ENCODE results near the gene UNK. TPM values are rescaled to one million over a fixed set of nuclear protein-coding genes. Genes with fewer than 3 reads are reported as not detected.
A peak's percentile ranks its signal among the peaks of the same experiment; 100 is the strongest.

UNK gene
- total and polyA plus RNA-seq, 2 donors (not counting 3 experiments of a cell fraction or from before 2014, with no cell fraction given): 18.0 to 23.2 TPM

DNA sequence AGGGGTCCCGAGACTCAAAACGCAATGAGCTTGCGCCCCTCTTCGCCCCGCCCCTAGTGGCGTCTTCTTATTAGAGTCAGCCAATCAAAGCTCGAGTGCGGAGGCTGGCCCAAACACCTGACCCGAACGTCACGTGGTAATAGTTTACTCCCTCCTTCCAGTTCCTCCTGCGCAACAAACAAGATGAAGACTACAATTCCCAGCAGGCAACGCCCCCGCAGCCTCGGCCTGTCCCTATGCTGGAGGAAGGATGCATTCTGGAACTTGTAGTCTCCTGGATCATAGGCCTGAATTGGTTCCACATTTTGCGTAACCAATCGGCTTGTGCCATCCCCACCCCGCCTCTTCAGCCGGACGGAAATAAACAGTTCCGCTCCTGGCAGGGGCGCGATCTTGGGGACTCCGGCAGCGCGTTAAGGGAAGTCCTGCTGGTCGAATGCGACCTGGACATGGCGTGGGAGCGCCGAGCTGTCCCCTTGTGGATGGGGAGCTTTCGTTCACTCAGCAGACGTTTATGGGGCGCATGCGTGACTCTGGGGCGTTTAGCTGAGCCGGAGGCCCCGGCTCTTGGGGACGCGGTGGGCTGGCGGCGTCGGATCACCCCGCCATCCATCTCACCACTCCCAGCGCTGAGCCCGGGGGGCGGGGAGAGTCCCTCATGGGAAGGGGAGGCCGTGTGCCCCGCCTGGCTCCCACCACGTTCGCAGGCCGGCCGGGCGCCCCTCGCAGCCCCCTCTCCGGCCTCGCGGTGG lies 70.9 kb downstream of the UNK start, which contains the start of gene WBP2:
TSS of gene WBP2 (minus strand) at position 26 of the 752 bp plus-strand sequence. CDS start 38 bp downstream, outside the sequence.
- H3K4me3 ChIP-seq (replicated peaks in 1 of 3; ENCODE audit: insufficient read depth in 1 of 3, low read depth in 1 of 3, low read length in 3 of 3): peak within 1 kb of the TSS; percentile 19 to 76 (median 75)
- BruUV-seq (replicated peaks): TSS peak; percentile 71
- peak within 1 kb of the TSS; percentile 13 for H2AFZ ChIP-seq (ENCODE audit: low read depth, low read length)
- H3K9me3 ChIP-seq (replicated peaks; ENCODE audit: control insufficient read depth, insufficient read depth, low read length): no peaks in the 10 kb centered on the region
- intact Hi-C loops (cut with micrococcal nuclease) (loop anchor here (1.0 to 2.0 kb wide), 6 partner anchors 10 to 71 kb away; partner anchors contain the start of genes TRIM65 and UNK), dilution Hi-C loops (cut with MboI; ENCODE audit: extremely low pct_ligation_motif_present, low sequenced_read_pairs) (no loop called here)
- ChIA-PET CTCF (interaction anchor here (0.7 to 11.3 kb wide), 18 partner anchors 9 to 586 kb away, joined by 3 to 241 read pairs (median 6); partner anchors contain the start of genes MRPL38, TRIM47 and TRIM65), POLR2A (interaction anchor here (0.6 to 2.8 kb wide), 10 partner anchors 17 to 219 kb away, joined by 3 to 23 read pairs (median 6); partner anchors contain the start of genes FBF1 and GALR2)
- FAIRE-seq (peak; percentile 99), DNase-seq (ENCODE audit: low read depth, low spot score) (peak; percentile 100)
- peaks cover 39% of the 10 kb centered on the region for H3K4me1 ChIP-seq (ENCODE audit: control insufficient read depth, extremely low read depth, insufficient read depth, low read length)
- peak within 1 kb of the TSS; percentile 89 for H3K27ac ChIP-seq (ENCODE audit: insufficient read depth, low read depth, low read length)
- no peaks in the 10 kb centered on the region for H4K20me1 ChIP-seq (replicated peaks; ENCODE audit: control insufficient read depth, extremely low read depth, insufficient read depth, low read length)
- no peaks in the 10 kb centered on the region for H3K9me1 ChIP-seq (replicated peaks; ENCODE audit: control insufficient read depth, extremely low read depth, insufficient read depth, low read length)
- TF ChIP-seq GATA2 (IDR thresholded peaks at IDR 0.05; ENCODE audit: insufficient read depth, insufficient read length, low read depth, low read length) (no peak), CTCF (IDR thresholded peaks at IDR 0.05; ENCODE audit: extremely low read depth in 1 of 2, insufficient read depth in 1 of 2, low read depth in 1 of 2, low read length in 2 of 2) (peak; percentile 42 to 54), POLR2A (IDR thresholded peaks at IDR 0.05; ENCODE audit: low read depth, low read length) (peak; percentile 81), EZH2 (IDR thresholded peaks at IDR 0.05; ENCODE audit: borderline replicate concordance, low read depth, low read length, severe bottlenecking) (no peak), POLR2AphosphoS5 (IDR thresholded peaks at IDR 0.05; ENCODE audit: insufficient read depth, low read depth, low read length) (peak; percentile 83), MAX (IDR thresholded peaks at IDR 0.05; ENCODE audit: insufficient read depth, insufficient read length) (peak; percentile 93), FOS (IDR thresholded peaks at IDR 0.05; ENCODE audit: borderline replicate concordance, insufficient read depth, low read length) (no peak), JUN (IDR thresholded peaks at IDR 0.05; ENCODE audit: borderline replicate concordance, insufficient read depth, insufficient read length, low read depth) (no peak), MYC (IDR thresholded peaks at IDR 0.05; ENCODE audit: low read depth, low read length) (no peak)
- H3K36me3 ChIP-seq (ENCODE audit: control insufficient read depth in 2 of 2, extremely low read depth in 1 of 2, insufficient read depth in 2 of 2, low read length in 2 of 2): peaks cover 0 to 11% of the 10 kb centered on the region in 2 experiments
- H3K9ac ChIP-seq (replicated peaks; ENCODE audit: extremely low read depth, insufficient read depth, low read length): peak within 1 kb of the TSS; percentile 83
- H3K27me3 ChIP-seq (ENCODE audit: control insufficient read depth in 2 of 2, insufficient read depth in 2 of 2, low read length in 2 of 2): no peaks in the 10 kb centered on the region
- peak within 1 kb of the TSS; percentile 84 for H3K4me2 ChIP-seq (ENCODE audit: insufficient read depth, low read length)
- H3K79me2 ChIP-seq (ENCODE audit: control insufficient read depth, insufficient read depth, low read length): peaks cover 13% of the 10 kb centered on the region
